HG03571 (cell line): Measurements from ENCODE around the gene WDR38.
"Not testable (repeated sequence)": the region's sequence is repeated elsewhere in the genome, so short reads cannot be mapped to it uniquely, and the experiment has no call there.

Experiments
- ATAC-seq: cut with Tn5 transposase; IDR thresholded peaks from one replicate; pipeline ENCODE4 v1.9.1; 2021; ENCODE audit not compliant: unreplicated experiment

Gene WDR38

GRCh38 chr9:124831642-124832364, 21.5 kb upstream of the WDR38 start:
- ATAC-seq = no peak

GRCh38 chr9:124834591-124834990, 18.7 kb upstream of the WDR38 start:
- no peak for ATAC-seq

- ATAC-seq = no peak
Observed at GRCh38 chr9:124835026-124835557, 18.2 kb upstream of the WDR38 start.

- not testable (repeated sequence) for ATAC-seq
Observed at GRCh38 chr9:124838132-124838531, 15.1 kb upstream of the WDR38 start.

GRCh38 chr9:124838567-124839275, 14.5 kb upstream of the WDR38 start:
- not testable (repeated sequence) for ATAC-seq

GRCh38 chr9:124839612-124840299, 13.5 kb upstream of the WDR38 start:
- no peak for ATAC-seq

- no peak for ATAC-seq
Observed at GRCh38 chr9:124840300-124840833, 12.9 kb upstream of the WDR38 start.

- ATAC-seq = no peak
Observed at GRCh38 chr9:124841075-124841821, 12.0 kb upstream of the WDR38 start.

- ATAC-seq = no peak
Observed at GRCh38 chr9:124843456-124844034, 9.7 kb upstream of the WDR38 start.

GRCh38 chr9:124844291-124844690, 9.0 kb upstream of the WDR38 start:
- no peak for ATAC-seq

- not testable (repeated sequence) for ATAC-seq
Observed at GRCh38 chr9:124846467-124846866, 6.8 kb upstream of the WDR38 start.

- ATAC-seq = no peak
Observed at GRCh38 chr9:124846969-124847368, 6.3 kb upstream of the WDR38 start.

GRCh38 chr9:124849801-124850200, 3.5 kb upstream of the WDR38 start:
- no peak for ATAC-seq

- ATAC-seq = no peak
Observed at GRCh38 chr9:124852121-124852828, 985 bp upstream of the WDR38 start.

- ATAC-seq = no peak
Observed at GRCh38 chr9:124853605-124854143, 414 bp downstream of the WDR38 start.

- no peak for ATAC-seq
Observed at GRCh38 chr9:124854161-124854560, 901 bp downstream of the WDR38 start.

GRCh38 chr9:124854822-124855221, 1.6 kb downstream of the WDR38 start:
- no peak for ATAC-seq

GRCh38 chr9:124855566-124855943, 2.3 kb downstream of the WDR38 start:
- ATAC-seq = no peak

GRCh38 chr9:124855944-124856765, 2.9 kb downstream of the WDR38 start:
- no peak for ATAC-seq
